DOHH2 (cell line): ENCODE data around the gene KCNH1.

Experiments used
- EZH2phosphoT487 ChIP-seq: fragments of 200-600 bp; sonication (generic); IDR thresholded peaks from 2 replicates; pipeline ENCODE4 v1.6.1; 2017; ENCODE audit warnings: borderline replicate concordance, mild to moderate bottlenecking, antibody characterized with exemption, low read length, moderate library complexity, mixed read lengths
- TF ChIP-seq, protein P1 (sequence below): fragments of 200-600 bp; sonication (generic); IDR thresholded peaks from one replicate; pipeline ENCODE4 v1.5.1; 2014; ENCODE audit warnings: antibody characterized with exemption, mild to moderate bottlenecking, low read depth, low read length; ENCODE audit not compliant: poor library complexity, severe bottlenecking

DNA sequence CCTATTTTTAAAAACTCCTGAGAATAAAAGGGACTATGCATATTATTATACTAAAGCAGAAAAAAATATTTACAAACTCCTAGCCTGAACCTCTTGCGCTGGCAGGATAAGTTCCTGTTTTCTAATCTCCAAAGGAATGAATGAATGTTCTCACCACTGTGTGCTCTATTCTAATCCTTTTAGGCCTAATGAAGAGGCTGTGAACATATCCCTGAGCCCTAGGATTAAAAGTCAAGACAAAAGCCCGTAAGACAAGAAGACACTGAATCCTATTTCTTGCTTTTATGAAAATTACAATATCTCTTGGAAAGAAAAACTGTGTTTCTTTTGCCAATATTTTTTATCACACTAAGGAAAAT, 487.7 kb downstream of the KCNH1 start:
- TF ChIP-seq, protein P1, sequence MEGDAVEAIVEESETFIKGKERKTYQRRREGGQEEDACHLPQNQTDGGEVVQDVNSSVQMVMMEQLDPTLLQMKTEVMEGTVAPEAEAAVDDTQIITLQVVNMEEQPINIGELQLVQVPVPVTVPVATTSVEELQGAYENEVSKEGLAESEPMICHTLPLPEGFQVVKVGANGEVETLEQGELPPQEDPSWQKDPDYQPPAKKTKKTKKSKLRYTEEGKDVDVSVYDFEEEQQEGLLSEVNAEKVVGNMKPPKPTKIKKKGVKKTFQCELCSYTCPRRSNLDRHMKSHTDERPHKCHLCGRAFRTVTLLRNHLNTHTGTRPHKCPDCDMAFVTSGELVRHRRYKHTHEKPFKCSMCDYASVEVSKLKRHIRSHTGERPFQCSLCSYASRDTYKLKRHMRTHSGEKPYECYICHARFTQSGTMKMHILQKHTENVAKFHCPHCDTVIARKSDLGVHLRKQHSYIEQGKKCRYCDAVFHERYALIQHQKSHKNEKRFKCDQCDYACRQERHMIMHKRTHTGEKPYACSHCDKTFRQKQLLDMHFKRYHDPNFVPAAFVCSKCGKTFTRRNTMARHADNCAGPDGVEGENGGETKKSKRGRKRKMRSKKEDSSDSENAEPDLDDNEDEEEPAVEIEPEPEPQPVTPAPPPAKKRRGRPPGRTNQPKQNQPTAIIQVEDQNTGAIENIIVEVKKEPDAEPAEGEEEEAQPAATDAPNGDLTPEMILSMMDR, result no peak
- TF ChIP-seq EZH2phosphoT487, result no peak
